Naive thymus-derived CD8-positive, alpha-beta T cell (primary cell): ENCODE data around the gene TMPRSS9. TPM values are rescaled to one million over a fixed set of nuclear protein-coding genes. Genes with fewer than 3 reads are reported as not detected.

Source experiments
- ATAC-seq, 2 donors: fragments of 150-1000 bp; cut with Tn5 transposase in 1 of 2; sonication (Bioruptor Pico), chemical (Tn5 transposase) in 1 of 2; 1 replicate in 1 of 2; 2 replicates in 1 of 2; pipeline ENCODE4 v1.10.0; 2021; ENCODE audit warnings: mild to moderate bottlenecking in 2 of 2, moderate library complexity in 2 of 2
- POLR2A ChIA-PET: fragments of 350-600 bp; sonication (Branson Sonifier 250); formaldehyde crosslinking; loops from one replicate; lab custom pipeline; 2021; ENCODE audit warnings: antibody characterized with exemption; lab: Charles Lee
- DNase-seq, 10 donors: peaks; one replicate each; pipeline versions ENCODE4 v3.0.0 to v3.0.0-alpha.2; 2020 to 2022
- H3K27ac Mint-ChIP-seq, 10 donors: one replicate each; pipeline ENCODE4 v1.8.0; 2020 to 2022; ENCODE audit warnings: mild to moderate bottlenecking in 10 of 10, mixed read lengths in 10 of 10, moderate library complexity in 4 of 10, inconsistent platforms in 1 of 10
- H3K27me3 Mint-ChIP-seq, 5 donors: one replicate each; pipeline ENCODE4 v1.8.0; 2021 to 2022; ENCODE audit warnings: mixed read lengths in 5 of 5
- H3K36me3 Mint-ChIP-seq, 3 donors: one replicate each; pipeline ENCODE4 v1.8.0; 2020 to 2022; ENCODE audit warnings: mixed read lengths in 3 of 3, mild to moderate bottlenecking in 2 of 3, inconsistent platforms in 1 of 3
- H3K4me1 Mint-ChIP-seq, 4 donors: one replicate each; pipeline ENCODE4 v1.8.0; 2021 to 2022; ENCODE audit warnings: mixed read lengths in 4 of 4
- H3K4me3 Mint-ChIP-seq, 10 donors: one replicate each; pipeline ENCODE4 v1.8.0; 2020 to 2022; ENCODE audit warnings: mild to moderate bottlenecking in 10 of 10, mixed read lengths in 10 of 10, moderate library complexity in 6 of 10, inconsistent platforms in 1 of 10
- H3K9me3 Mint-ChIP-seq, 9 donors: one replicate each; pipeline ENCODE4 v1.8.0; 2020 to 2022; ENCODE audit warnings: mixed read lengths in 9 of 9, mild to moderate bottlenecking in 3 of 9, inconsistent platforms in 1 of 9, moderate library complexity in 1 of 9
- polyA plus RNA-seq, 3 donors: library from polyadenylated mRNA; unstranded; fragments of 300-500 nt; fragmentation: Illumina TruSeq; gene quantifications; one replicate each; pipeline ENCODE4 v1.2.3, GENCODE V29; 2021
- total RNA-seq, 8 experiments: library from RNA in 2 of 8; stranded (reverse) in 2 of 8; gene quantifications; one replicate each; pipeline ENCODE4 v1.2.3 and lab custom pipeline; 2021 to 2026

Gene TMPRSS9
- total and polyA plus RNA-seq, 5 experiments from 2014 or later = not detected

GRCh38 chr19:2338055-2338615, 21.9 kb upstream of the TMPRSS9 start:
- no peaks in the 10 kb centered on the region for H3K27me3 Mint-ChIP-seq
- H3K4me1 Mint-ChIP-seq = peaks cover 16 to 35% (median 26%) of the 10 kb centered on the region in 4 donors
- POLR2A ChIA-PET = interaction anchor here (0.6 kb wide), 2 partner anchors 52 to 321 kb away, joined by 3 to 6 read pairs; no protein-coding TSS in a partner anchor
- DNase-seq (no peak), ATAC-seq (no peak)
- no peaks in the 10 kb centered on the region for H3K9me3 Mint-ChIP-seq
- peak overlapping the region in 1 of 10 donors; percentile 21 for H3K27ac Mint-ChIP-seq
- H3K4me3 Mint-ChIP-seq = no peak overlapping the region
- H3K36me3 Mint-ChIP-seq = peaks cover 0 to 11% (median 6%) of the 10 kb centered on the region in 3 donors

GRCh38 chr19:2338751-2339643, 21.1 kb upstream of the TMPRSS9 start:
- POLR2A ChIA-PET = interaction anchor here (0.6 to 0.8 kb wide), 2 partner anchors 14 to 322 kb away, joined by 3 read pairs; no protein-coding TSS in a partner anchor
- peaks cover 0 to 11% (median 6%) of the 10 kb centered on the region in 3 donors for H3K36me3 Mint-ChIP-seq
- H3K27me3 Mint-ChIP-seq = no peaks in the 10 kb centered on the region
- no peak overlapping the region for H3K27ac Mint-ChIP-seq
- H3K4me1 Mint-ChIP-seq = peaks cover 13 to 27% (median 20%) of the 10 kb centered on the region in 4 donors
- ATAC-seq = no peak
- no peak overlapping the region for H3K4me3 Mint-ChIP-seq
- H3K9me3 Mint-ChIP-seq = no peaks in the 10 kb centered on the region
- DNase-seq = no peak

- ATAC-seq (no peak), DNase-seq (no peak)
- H3K4me3 Mint-ChIP-seq = no peak overlapping the region
- H3K27ac Mint-ChIP-seq = no peak overlapping the region
- H3K27me3 Mint-ChIP-seq = no peaks in the 10 kb centered on the region
- POLR2A ChIA-PET = no interaction called here
- no peaks in the 10 kb centered on the region for H3K9me3 Mint-ChIP-seq
- peaks cover 13 to 27% (median 18%) of the 10 kb centered on the region in 4 donors for H3K4me1 Mint-ChIP-seq
- peaks cover 0 to 11% (median 6%) of the 10 kb centered on the region in 3 donors for H3K36me3 Mint-ChIP-seq
Observed at GRCh38 chr19:2339644-2340310, 20.3 kb upstream of the TMPRSS9 start.

GRCh38 chr19:2340496-2341243, 19.4 kb upstream of the TMPRSS9 start:
- Mint-ChIP-seq H3K27ac (no peak overlapping the region), H3K4me3 (no peak overlapping the region), H3K27me3 (no peaks in the 10 kb centered on the region), H3K4me1 (peaks cover 13 to 20% (median 15%) of the 10 kb centered on the region in 4 donors), H3K9me3 (no peaks in the 10 kb centered on the region), H3K36me3 (peaks cover 0 to 14% (median 6%) of the 10 kb centered on the region in 3 donors)
- no peak for ATAC-seq
- no peak for DNase-seq
- POLR2A ChIA-PET = interaction anchor here (0.5 to 0.9 kb wide), 3 partner anchors 16 to 321 kb away, joined by 3 read pairs; no protein-coding TSS in a partner anchor

GRCh38 chr19:2341244-2341751, 18.8 kb upstream of the TMPRSS9 start:
- peaks cover 0 to 17% (median under 1%) of the 10 kb centered on the region in 3 donors for H3K36me3 Mint-ChIP-seq
- ATAC-seq = no peak
- no peaks in the 10 kb centered on the region for H3K9me3 Mint-ChIP-seq
- no peaks in the 10 kb centered on the region for H3K27me3 Mint-ChIP-seq
- H3K4me1 Mint-ChIP-seq = peaks cover 7 to 14% (median 10%) of the 10 kb centered on the region in 4 donors
- no peak overlapping the region for H3K4me3 Mint-ChIP-seq
- POLR2A ChIA-PET = interaction anchor here (0.5 to 0.9 kb wide), 4 partner anchors 17 to 320 kb away, joined by 3 to 5 read pairs (median 3); no protein-coding TSS in a partner anchor
- DNase-seq = no peak
- no peak overlapping the region for H3K27ac Mint-ChIP-seq

- DNase-seq = no peak
- Mint-ChIP-seq H3K4me3 (no peak overlapping the region), H3K27ac (no peak overlapping the region), H3K9me3 (no peaks in the 10 kb centered on the region), H3K27me3 (no peaks in the 10 kb centered on the region), H3K36me3 (peaks cover 0 to 17% (median 0%) of the 10 kb centered on the region in 3 donors), H3K4me1 (peaks cover 2 to 10% (median 5%) of the 10 kb centered on the region in 4 donors)
- POLR2A ChIA-PET = interaction anchor here (0.6 kb wide), 1 partner anchor 81 kb away, joined by 5 read pairs; no protein-coding TSS in a partner anchor
- ATAC-seq = no peak
Observed at GRCh38 chr19:2341982-2342381, 18.1 kb upstream of the TMPRSS9 start.

- Mint-ChIP-seq H3K36me3 (peaks cover 0 to 12% (median 0%) of the 10 kb centered on the region in 3 donors), H3K27me3 (no peaks in the 10 kb centered on the region), H3K4me3 (no peak overlapping the region), H3K27ac (no peak overlapping the region), H3K4me1 (peaks cover 0 to 7% (median 0%) of the 10 kb centered on the region in 4 donors), H3K9me3 (no peaks in the 10 kb centered on the region)
- POLR2A ChIA-PET = no interaction called here
- no peak for ATAC-seq
- no peak for DNase-seq
Observed at GRCh38 chr19:2342656-2343288, 17.3 kb upstream of the TMPRSS9 start.

- POLR2A ChIA-PET = no interaction called here
- Mint-ChIP-seq H3K4me1 (peaks cover 0 to 5% (median 0%) of the 10 kb centered on the region in 4 donors), H3K4me3 (no peak overlapping the region), H3K36me3 (peaks cover 0 to 9% (median 0%) of the 10 kb centered on the region in 3 donors), H3K27ac (no peak overlapping the region), H3K27me3 (no peaks in the 10 kb centered on the region), H3K9me3 (no peaks in the 10 kb centered on the region)
- DNase-seq (no peak), ATAC-seq (no peak)
Observed at GRCh38 chr19:2343289-2343982, 16.6 kb upstream of the TMPRSS9 start.

- peaks cover 0 to 5% (median 0%) of the 10 kb centered on the region in 4 donors for H3K4me1 Mint-ChIP-seq
- no peak overlapping the region for H3K27ac Mint-ChIP-seq
- no peaks in the 10 kb centered on the region for H3K27me3 Mint-ChIP-seq
- no peaks in the 10 kb centered on the region for H3K9me3 Mint-ChIP-seq
- POLR2A ChIA-PET = no interaction called here
- ATAC-seq (no peak), DNase-seq (no peak)
- no peak overlapping the region for H3K4me3 Mint-ChIP-seq
- peaks cover 0 to 9% (median 0%) of the 10 kb centered on the region in 3 donors for H3K36me3 Mint-ChIP-seq
Observed at GRCh38 chr19:2344381-2344870, 15.6 kb upstream of the TMPRSS9 start.

- Mint-ChIP-seq H3K9me3 (no peaks in the 10 kb centered on the region), H3K36me3 (peaks cover 0 to 9% (median 0%) of the 10 kb centered on the region in 3 donors), H3K4me3 (no peak overlapping the region), H3K4me1 (peaks cover 0 to 5% (median 0%) of the 10 kb centered on the region in 4 donors), H3K27me3 (no peaks in the 10 kb centered on the region), H3K27ac (peak overlapping the region in 1 of 10 donors; percentile 73)
- no peak for DNase-seq
- POLR2A ChIA-PET = interaction anchor here (0.6 kb wide), 1 partner anchor 29 kb away, joined by 6 read pairs; no protein-coding TSS in a partner anchor
- no peak for ATAC-seq
Observed at GRCh38 chr19:2345076-2345475, 15.0 kb upstream of the TMPRSS9 start.
